HEK293 (cell line): ENCODE data around the gene CYB5R2.

Experiments used
- CTCF ChIA-PET: fragments of 350-600 bp; formaldehyde crosslinking; extraction: SDS; loops from one replicate; lab custom pipeline; 2021; ENCODE audit warnings: antibody characterized with exemption; lab: Yijun Ruan, JAX
- POLR2A ChIA-PET: fragments of 300-600 bp; formaldehyde crosslinking; extraction: SDS; loops from one replicate; lab custom pipeline; 2020; ENCODE audit warnings: antibody characterized with exemption, inconsistent platforms; lab: Yijun Ruan, JAX
- H3K27ac ChIP-seq: fragments of 200-500 bp; sonication (Bioruptor generic); 2 replicates; pipeline ENCODE4 v1.5.1; 2014; ENCODE audit warnings: low read depth, low read length, control low read depth, inconsistent platforms; ENCODE audit errors: extremely low read depth
- H3K36me3 ChIP-seq, 2 experiments: fragments of 200-500 bp in 1 of 2; sonication (Bioruptor generic) in 1 of 2; 1 replicate in 1 of 2; 2 replicates in 1 of 2; pipeline ENCODE4 v1.5.1; 2014 to 2017; ENCODE audit warnings: inconsistent platforms in 2 of 2, low read length in 2 of 2; ENCODE audit not compliant: control insufficient read depth in 2 of 2, insufficient read depth in 1 of 2
- H3K4me1 ChIP-seq: fragments of 200-500 bp; sonication (Bioruptor generic); 2 replicates; pipeline ENCODE4 v1.5.1; 2014; ENCODE audit warnings: mild to moderate bottlenecking, low read length, inconsistent platforms; ENCODE audit not compliant: control insufficient read depth, insufficient read depth
- H3K4me3 ChIP-seq: 2 replicates; pipeline ENCODE4 v1.5.1; 2011; ENCODE audit warnings: low read depth, mild to moderate bottlenecking, control low read depth, low read length, moderate library complexity
- H3K9me3 ChIP-seq: fragments of 200-500 bp; sonication (Bioruptor generic); 2 replicates; pipeline ENCODE4 v1.5.1; 2014; ENCODE audit warnings: low read depth, low read length, inconsistent platforms; ENCODE audit not compliant: control insufficient read depth, insufficient read depth
- EGR2 ChIP-seq: fragments of 450-650 bp; formaldehyde crosslinking; IDR thresholded peaks from 2 replicates; pipeline ENCODE4 v1.5.1; 2016; ENCODE audit warnings: low read depth, missing biosample characterization, missing genetic modification characterization
- KLF10 ChIP-seq: fragments of 450-650 bp; IDR thresholded peaks from 2 replicates; pipeline ENCODE4 v1.5.1; 2018; ENCODE audit warnings: missing biosample characterization, mild to moderate bottlenecking, missing genetic modification characterization
- MEIS1 ChIP-seq: sonication (generic); formaldehyde crosslinking; IDR thresholded peaks from 2 replicates; pipeline ENCODE4 v1.8.1; 2022; ENCODE audit warnings: missing genetic modification reagents, mild to moderate bottlenecking, borderline replicate concordance
- OVOL3 ChIP-seq: fragments of 450-650 bp; formaldehyde crosslinking; IDR thresholded peaks from 2 replicates; pipeline ENCODE4 v1.5.1; 2016; ENCODE audit warnings: missing biosample characterization, missing genetic modification characterization
- PRDM1 ChIP-seq: fragments of 450-650 bp; formaldehyde crosslinking; IDR thresholded peaks from 2 replicates; pipeline ENCODE4; 2016; ENCODE audit warnings: missing biosample characterization, missing genetic modification characterization
- SETDB1 ChIP-seq: IDR thresholded peaks from one replicate; pipeline ENCODE4 v1.6.1; 2017; ENCODE audit warnings: mild to moderate bottlenecking, low read length, moderate library complexity, mixed read lengths; ENCODE audit not compliant: insufficient read length
- ZBTB11 ChIP-seq: fragments of 450-650 bp; formaldehyde crosslinking; conservative IDR thresholded peaks from 2 replicates; pipeline ENCODE4 v1.5.1; 2016; ENCODE audit warnings: low read depth, missing biosample characterization, missing genetic modification characterization
- ZFHX2 ChIP-seq: fragments of 450-650 bp; formaldehyde crosslinking; conservative IDR thresholded peaks from 2 replicates; pipeline ENCODE4 v1.5.1; 2016; ENCODE audit warnings: missing biosample characterization, missing genetic modification characterization
- ZFP37 ChIP-seq: fragments of 450-650 bp; formaldehyde crosslinking; IDR thresholded peaks from 2 replicates; pipeline ENCODE4 v1.5.1; 2016; ENCODE audit warnings: missing biosample characterization, missing genetic modification characterization
- ZNF433 ChIP-seq: fragments of 450-650 bp; formaldehyde crosslinking; IDR thresholded peaks from 2 replicates; pipeline ENCODE4 v1.5.1; 2016; ENCODE audit warnings: missing biosample characterization, missing genetic modification characterization, low read depth
- ZNF521 ChIP-seq: fragments of 450-650 bp; formaldehyde crosslinking; IDR thresholded peaks from 2 replicates; pipeline ENCODE4 v1.5.1; 2017; ENCODE audit warnings: missing biosample characterization, mild to moderate bottlenecking, missing genetic modification characterization
- ZNF629 ChIP-seq: fragments of 450-650 bp; formaldehyde crosslinking; IDR thresholded peaks from 2 replicates; pipeline ENCODE4 v1.5.1; 2017; ENCODE audit warnings: missing biosample characterization, missing genetic modification characterization
- ZNF76 ChIP-seq: fragments of 450-650 bp; formaldehyde crosslinking; IDR thresholded peaks from 2 replicates; pipeline ENCODE4; 2016; ENCODE audit warnings: low read depth, missing biosample characterization, missing genetic modification characterization, borderline replicate concordance
- TF ChIP-seq, protein P1 (sequence below): fragments of 450-650 bp; formaldehyde crosslinking; IDR thresholded peaks from 2 replicates; pipeline ENCODE4 v1.5.1; 2016; ENCODE audit warnings: missing biosample characterization, missing genetic modification characterization
- TF ChIP-seq, protein P2 (sequence below): fragments of 450-650 bp; formaldehyde crosslinking; conservative IDR thresholded peaks from 2 replicates; pipeline ENCODE4 v1.5.1; 2016; ENCODE audit warnings: low read depth, missing biosample characterization, missing genetic modification characterization
- TF ChIP-seq, protein P3 (sequence below): fragments of 450-650 bp; formaldehyde crosslinking; IDR thresholded peaks from 2 replicates; pipeline ENCODE4 v1.5.1; 2016; ENCODE audit warnings: missing biosample characterization, missing genetic modification characterization
- TF ChIP-seq, protein P4 (sequence below): fragments of 450-650 bp; formaldehyde crosslinking; IDR thresholded peaks from 2 replicates; pipeline ENCODE4 v1.5.1; 2017; ENCODE audit warnings: missing biosample characterization, missing genetic modification characterization

Gene CYB5R2

GRCh38 chr11:7703740-7704139 lies 30.4 kb upstream of the CYB5R2 start:
- TF ChIP-seq ZNF521 (tag by site-specific recombination), result no peak
- no peak for TF ChIP-seq PRDM1 (tag by site-specific recombination)
- no peak for TF ChIP-seq ZNF629
- TF ChIP-seq, all 188 proteins: peak for 0
- no peaks in the 10 kb centered on the region for H3K4me1 ChIP-seq
- CTCF ChIA-PET, result no interaction called here
- H3K4me3 ChIP-seq, result no peak overlapping the region
- no peaks in the 10 kb centered on the region for H3K9me3 ChIP-seq
- no peak overlapping the region for H3K27ac ChIP-seq
- POLR2A ChIA-PET, result no interaction called here
- no peaks in the 10 kb centered on the region for H3K36me3 ChIP-seq

- CTCF ChIA-PET, result interaction anchor here (1.6 to 3.1 kb wide), 4 partner anchors 9 to 597 kb away, joined by 3 to 19 read pairs (median 6); no protein-coding TSS in a partner anchor
- TF ChIP-seq EGR2 (peak; percentile 29; the same call in 1 of the 2 replicates), ZFHX2 (tag by site-specific recombination) (peak; percentile 44), ZNF433 (no peak), ZNF76 (tag by site-specific recombination) (no peak), ZFP37 (no peak)
- TF ChIP-seq, protein P1, sequence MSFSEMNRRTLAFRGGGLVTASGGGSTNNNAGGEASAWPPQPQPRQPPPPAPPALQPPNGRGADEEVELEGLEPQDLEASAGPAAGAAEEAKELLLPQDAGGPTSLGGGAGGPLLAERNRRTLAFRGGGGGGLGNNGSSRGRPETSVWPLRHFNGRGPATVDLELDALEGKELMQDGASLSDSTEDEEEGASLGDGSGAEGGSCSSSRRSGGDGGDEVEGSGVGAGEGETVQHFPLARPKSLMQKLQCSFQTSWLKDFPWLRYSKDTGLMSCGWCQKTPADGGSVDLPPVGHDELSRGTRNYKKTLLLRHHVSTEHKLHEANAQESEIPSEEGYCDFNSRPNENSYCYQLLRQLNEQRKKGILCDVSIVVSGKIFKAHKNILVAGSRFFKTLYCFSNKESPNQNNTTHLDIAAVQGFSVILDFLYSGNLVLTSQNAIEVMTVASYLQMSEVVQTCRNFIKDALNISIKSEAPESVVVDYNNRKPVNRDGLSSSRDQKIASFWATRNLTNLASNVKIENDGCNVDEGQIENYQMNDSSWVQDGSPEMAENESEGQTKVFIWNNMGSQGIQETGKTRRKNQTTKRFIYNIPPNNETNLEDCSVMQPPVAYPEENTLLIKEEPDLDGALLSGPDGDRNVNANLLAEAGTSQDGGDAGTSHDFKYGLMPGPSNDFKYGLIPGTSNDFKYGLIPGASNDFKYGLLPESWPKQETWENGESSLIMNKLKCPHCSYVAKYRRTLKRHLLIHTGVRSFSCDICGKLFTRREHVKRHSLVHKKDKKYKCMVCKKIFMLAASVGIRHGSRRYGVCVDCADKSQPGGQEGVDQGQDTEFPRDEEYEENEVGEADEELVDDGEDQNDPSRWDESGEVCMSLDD (tag by site-specific recombination), result no peak
- Histone ChIP-seq H3K9me3 (no peaks in the 10 kb centered on the region), H3K4me1 (no peaks in the 10 kb centered on the region; the same call in 1 of the 2 replicates), H3K36me3 (no peaks in the 10 kb centered on the region), H3K4me3 (no peak overlapping the region), H3K27ac (no peak overlapping the region)
- POLR2A ChIA-PET, result no interaction called here
These were observed 23.1 kb upstream of the CYB5R2 start for GRCh38 chr11:7696424-7696823.

DNA sequence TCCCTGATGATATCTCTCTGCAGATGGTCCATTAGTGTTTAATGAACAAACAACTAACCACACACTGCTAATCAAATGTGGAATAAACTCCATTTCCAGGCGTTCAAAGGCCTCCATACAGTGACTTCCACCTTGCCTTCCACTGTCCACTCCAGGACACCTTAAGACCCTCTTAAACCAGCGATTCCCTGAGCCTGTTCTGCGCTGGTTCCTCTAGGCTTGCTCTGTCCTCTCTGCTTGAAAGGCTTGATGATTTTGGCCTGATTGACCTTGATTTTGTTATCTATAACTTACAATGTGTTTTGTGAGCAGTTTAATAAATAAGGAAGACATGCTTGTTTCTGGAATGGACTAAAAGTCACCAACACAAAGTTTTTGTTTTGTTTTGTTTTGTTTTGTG lies 20.9 kb upstream of the CYB5R2 start:
- Histone ChIP-seq H3K9me3 (no peaks in the 10 kb centered on the region), H3K4me3 (no peak overlapping the region), H3K27ac (no peak overlapping the region), H3K36me3 (no peaks in the 10 kb centered on the region), H3K4me1 (no peaks in the 10 kb centered on the region; the same call in none of the 2 replicates)
- ChIA-PET POLR2A (no interaction called here), CTCF (interaction anchor here (0.6 to 3.1 kb wide), 9 partner anchors 8 to 1379 kb away, joined by 3 to 19 read pairs (median 5); partner anchors contain the start of gene OR2AG1)
- TF ChIP-seq MEIS1 (CRISPR knock-in tag) (no peak), SETDB1 (no peak), OVOL3 (tag by site-specific recombination) (no peak), ZBTB11 (tag by site-specific recombination) (no peak), KLF10 (tag by site-specific recombination) (no peak), ZNF629 (no peak)
- TF ChIP-seq, protein P2, sequence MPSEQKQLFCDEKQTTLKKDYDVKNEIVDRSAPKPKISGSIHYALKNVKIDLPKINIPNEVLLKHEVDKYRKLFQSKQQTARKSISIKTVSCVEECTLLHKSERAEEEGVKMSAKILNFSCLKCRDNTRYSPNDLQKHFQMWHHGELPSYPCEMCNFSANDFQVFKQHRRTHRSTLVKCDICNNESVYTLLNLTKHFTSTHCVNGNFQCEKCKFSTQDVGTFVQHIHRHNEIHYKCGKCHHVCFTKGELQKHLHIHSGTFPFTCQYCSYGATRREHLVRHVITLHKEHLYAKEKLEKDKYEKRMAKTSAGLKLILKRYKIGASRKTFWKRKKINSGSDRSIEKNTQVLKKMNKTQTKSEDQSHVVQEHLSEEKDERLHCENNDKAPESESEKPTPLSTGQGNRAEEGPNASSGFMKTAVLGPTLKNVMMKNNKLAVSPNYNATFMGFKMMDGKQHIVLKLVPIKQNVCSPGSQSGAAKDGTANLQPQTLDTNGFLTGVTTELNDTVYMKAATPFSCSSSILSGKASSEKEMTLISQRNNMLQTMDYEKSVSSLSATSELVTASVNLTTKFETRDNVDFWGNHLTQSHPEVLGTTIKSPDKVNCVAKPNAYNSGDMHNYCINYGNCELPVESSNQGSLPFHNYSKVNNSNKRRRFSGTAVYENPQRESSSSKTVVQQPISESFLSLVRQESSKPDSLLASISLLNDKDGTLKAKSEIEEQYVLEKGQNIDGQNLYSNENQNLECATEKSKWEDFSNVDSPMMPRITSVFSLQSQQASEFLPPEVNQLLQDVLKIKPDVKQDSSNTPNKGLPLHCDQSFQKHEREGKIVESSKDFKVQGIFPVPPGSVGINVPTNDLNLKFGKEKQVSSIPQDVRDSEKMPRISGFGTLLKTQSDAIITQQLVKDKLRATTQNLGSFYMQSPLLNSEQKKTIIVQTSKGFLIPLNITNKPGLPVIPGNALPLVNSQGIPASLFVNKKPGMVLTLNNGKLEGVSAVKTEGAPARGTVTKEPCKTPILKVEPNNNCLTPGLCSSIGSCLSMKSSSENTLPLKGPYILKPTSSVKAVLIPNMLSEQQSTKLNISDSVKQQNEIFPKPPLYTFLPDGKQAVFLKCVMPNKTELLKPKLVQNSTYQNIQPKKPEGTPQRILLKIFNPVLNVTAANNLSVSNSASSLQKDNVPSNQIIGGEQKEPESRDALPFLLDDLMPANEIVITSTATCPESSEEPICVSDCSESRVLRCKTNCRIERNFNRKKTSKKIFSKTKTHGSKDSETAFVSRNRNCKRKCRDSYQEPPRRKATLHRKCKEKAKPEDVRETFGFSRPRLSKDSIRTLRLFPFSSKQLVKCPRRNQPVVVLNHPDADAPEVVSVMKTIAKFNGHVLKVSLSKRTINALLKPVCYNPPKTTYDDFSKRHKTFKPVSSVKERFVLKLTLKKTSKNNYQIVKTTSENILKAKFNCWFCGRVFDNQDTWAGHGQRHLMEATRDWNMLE (tag by site-specific recombination), result no peak
- TF ChIP-seq, protein P3, sequence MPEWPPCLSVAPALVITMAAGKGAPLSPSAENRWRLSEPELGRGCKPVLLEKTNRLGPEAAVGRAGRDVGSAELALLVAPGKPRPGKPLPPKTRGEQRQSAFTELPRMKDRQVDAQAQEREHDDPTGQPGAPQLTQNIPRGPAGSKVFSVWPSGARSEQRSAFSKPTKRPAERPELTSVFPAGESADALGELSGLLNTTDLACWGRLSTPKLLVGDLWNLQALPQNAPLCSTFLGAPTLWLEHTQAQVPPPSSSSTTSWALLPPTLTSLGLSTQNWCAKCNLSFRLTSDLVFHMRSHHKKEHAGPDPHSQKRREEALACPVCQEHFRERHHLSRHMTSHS (tag by site-specific recombination), result no peak
- TF ChIP-seq, protein P4, sequence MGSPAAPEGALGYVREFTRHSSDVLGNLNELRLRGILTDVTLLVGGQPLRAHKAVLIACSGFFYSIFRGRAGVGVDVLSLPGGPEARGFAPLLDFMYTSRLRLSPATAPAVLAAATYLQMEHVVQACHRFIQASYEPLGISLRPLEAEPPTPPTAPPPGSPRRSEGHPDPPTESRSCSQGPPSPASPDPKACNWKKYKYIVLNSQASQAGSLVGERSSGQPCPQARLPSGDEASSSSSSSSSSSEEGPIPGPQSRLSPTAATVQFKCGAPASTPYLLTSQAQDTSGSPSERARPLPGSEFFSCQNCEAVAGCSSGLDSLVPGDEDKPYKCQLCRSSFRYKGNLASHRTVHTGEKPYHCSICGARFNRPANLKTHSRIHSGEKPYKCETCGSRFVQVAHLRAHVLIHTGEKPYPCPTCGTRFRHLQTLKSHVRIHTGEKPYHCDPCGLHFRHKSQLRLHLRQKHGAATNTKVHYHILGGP (tag by site-specific recombination), result no peak
